GM21447 (cell line): ENCODE results near the gene AMBP.
"Not testable (repeated sequence)": the region's sequence is repeated elsewhere in the genome, so short reads cannot be mapped to it uniquely, and the experiment has no call there.

Experiments
- ATAC-seq: cut with Tn5 transposase; IDR thresholded peaks from one replicate; pipeline ENCODE4 v1.9.1; 2021; ENCODE audit not compliant: unreplicated experiment

AMBP gene

GRCh38 chr9:114053246-114054005 lies 24.7 kb downstream of the AMBP start:
- ATAC-seq = no peak

GRCh38 chr9:114051706-114052105 lies 26.4 kb downstream of the AMBP start:
- ATAC-seq = no peak

- no peak for ATAC-seq
These were observed 26.8 kb downstream of the AMBP start for GRCh38 chr9:114051281-114051680.

DNA sequence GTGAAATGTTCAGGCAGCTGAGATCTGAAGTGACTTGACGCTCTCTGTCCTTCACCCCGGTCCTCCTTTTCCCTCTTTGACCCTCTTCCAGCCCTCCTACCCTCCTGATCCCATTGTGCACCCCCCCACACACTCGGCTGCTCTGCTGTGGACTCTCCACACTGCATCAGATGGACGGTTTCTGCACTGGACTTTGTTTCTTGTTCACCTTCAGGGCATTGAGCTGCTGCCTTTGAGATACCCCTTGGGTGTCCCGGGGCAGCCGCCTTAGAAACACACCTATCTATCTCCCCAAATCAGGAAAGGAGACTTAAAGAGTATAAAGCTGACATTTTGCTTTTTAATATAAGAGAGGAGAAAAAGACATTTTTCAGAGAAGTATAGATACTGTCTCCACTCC lies 27.5 kb downstream of the AMBP start:
- ATAC-seq = no peak

DNA sequence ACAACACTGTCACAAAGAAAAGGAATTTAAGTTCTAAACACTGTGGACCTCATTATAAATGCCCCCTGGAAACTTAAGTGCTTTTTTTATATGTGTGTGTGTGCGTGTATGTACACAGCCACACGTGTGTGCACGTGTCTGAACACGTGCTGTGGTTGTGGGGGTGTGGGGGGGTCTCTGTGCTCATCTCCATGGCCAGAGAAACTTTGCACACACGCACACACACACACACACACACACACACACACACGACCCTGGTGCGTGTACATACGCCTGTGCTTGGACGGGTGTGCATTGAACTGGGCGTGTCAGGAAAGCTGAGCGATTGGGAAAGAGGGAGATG lies 27.9 kb downstream of the AMBP start:
- ATAC-seq = no peak

DNA sequence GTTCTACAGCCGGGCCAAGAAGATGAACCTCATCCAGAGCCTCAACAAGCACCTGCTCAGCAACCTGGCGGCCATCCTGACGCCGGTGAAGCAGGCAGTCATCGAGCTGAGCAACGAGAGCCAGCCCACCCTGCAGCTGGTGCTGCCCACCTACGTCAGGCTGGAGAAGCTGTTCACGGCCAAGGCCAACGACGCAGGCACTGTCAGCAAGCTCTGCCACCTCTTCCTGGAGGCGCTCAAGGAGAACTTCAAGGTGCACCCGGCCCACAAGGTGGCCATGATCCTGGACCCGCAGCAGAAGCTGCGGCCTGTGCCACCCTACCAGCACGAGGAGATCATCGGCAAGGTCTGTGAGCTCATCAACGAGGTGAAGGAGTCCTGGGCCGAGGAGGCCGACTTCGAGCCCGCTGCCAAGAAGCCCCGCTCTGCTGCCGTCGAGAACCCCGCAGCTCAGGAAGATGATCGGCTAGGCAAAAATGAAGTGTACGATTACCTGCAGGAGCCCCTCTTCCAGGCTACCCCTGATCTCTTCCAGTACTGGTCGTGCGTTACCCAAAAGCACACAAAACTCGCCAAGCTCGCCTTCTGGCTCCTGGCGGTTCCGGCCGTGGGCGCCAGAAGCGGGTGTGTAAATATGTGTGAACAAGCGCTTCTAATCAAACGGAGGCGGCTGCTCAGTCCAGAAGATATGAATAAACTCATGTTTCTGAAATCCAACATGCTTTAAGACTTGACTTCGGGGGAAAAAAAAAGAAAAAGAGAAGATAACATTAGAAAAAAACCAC lies 28.5 kb downstream of the AMBP start:
- ATAC-seq = no peak

- ATAC-seq = no peak
These were observed 29.3 kb downstream of the AMBP start for GRCh38 chr9:114048533-114049415.

GRCh38 chr9:114047717-114048116 lies 30.4 kb downstream of the AMBP start:
- no peak for ATAC-seq

DNA sequence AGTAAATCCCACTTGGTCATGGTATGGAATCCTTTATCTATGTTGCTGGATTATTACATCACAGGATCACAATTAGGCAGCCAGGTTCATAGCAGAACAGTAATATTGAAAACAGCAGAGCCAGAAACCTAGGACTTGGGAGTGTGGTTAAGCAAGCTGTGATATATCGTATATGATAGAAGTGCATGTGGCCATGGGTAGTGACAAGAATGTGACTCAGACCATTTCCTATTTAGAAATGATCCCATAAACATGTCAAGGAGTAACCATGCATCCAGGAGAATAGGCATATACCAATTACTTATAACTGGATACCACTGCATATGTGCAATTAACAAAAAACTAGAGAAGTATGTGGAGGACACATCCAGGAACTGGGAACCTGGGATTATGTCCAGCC lies 31.2 kb downstream of the AMBP start:
- no peak for ATAC-seq

- ATAC-seq = no peak
These were observed 31.8 kb downstream of the AMBP start for GRCh38 chr9:114046237-114046755.

DNA sequence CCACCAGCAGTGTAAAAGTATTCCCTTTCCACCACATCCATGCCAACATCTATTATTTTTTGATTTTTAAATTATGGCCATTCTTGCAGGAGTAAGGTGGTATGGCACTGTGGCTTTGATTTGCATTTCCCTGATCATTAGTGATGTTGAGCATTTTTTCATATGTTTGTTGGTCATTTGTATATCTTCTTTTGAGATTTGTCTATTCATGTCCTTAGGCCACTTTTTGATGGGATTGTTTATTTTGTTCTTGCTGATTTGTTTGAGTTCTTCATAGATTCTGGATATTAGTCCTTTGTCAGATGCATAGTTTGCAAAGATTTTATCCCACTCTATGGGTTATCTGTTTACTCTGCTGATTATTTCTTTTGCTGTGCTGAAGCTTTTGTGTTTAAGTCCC lies 34.4 kb downstream of the AMBP start:
- ATAC-seq = not testable (repeated sequence)

- no peak for ATAC-seq
These were observed 38.6 kb downstream of the AMBP start for GRCh38 chr9:114039484-114039883.

DNA sequence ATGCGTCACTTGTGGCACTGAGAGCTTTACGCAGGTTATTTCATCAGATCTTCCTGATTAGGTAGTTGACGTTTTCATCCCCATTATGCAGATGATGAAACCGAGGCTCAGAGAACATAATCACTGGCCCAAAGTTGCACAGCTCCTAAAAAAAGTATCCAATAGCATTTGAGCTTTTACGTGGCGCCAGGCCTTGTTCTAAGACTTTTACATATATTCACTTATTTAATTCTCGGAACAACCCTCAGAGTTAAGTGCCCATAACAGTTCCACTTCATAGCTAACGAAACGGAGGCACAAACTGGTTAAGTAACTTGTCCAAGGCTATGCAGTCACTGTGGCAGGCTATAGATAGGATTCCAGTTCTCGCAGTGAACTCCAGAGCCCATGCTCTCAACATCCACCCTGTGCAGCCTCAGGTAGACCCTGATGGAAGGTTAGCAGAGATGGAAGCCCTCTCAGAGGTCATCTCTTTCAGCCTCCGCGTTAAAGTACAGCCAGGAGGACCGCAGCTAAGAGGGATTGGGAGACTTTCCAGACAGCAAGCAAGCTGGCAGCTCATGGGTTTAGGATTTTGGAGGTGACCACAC lies 39.3 kb downstream of the AMBP start:
- no peak for ATAC-seq

- no peak for ATAC-seq
These were observed 40.0 kb downstream of the AMBP start for GRCh38 chr9:114037961-114038723.

DNA sequence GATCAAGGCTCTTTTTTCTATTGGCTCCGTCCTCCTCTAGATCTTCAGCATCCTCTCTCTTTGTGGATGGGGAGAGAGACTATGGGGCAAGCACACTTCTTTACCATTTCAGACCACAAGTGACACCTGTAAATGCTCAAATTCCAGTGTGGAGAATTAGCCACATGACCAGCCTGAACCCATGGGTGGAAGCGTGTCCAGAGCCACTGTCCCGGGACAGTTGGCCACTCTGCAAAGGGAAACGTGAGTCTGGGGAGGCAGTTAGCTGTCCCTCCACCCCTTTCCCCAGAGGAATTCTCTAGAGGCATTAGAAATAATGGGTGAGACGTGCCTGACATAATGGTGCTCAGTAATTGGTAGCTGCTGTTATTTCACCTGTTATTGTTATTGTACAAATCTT lies 40.9 kb downstream of the AMBP start:
- ATAC-seq = no peak

DNA sequence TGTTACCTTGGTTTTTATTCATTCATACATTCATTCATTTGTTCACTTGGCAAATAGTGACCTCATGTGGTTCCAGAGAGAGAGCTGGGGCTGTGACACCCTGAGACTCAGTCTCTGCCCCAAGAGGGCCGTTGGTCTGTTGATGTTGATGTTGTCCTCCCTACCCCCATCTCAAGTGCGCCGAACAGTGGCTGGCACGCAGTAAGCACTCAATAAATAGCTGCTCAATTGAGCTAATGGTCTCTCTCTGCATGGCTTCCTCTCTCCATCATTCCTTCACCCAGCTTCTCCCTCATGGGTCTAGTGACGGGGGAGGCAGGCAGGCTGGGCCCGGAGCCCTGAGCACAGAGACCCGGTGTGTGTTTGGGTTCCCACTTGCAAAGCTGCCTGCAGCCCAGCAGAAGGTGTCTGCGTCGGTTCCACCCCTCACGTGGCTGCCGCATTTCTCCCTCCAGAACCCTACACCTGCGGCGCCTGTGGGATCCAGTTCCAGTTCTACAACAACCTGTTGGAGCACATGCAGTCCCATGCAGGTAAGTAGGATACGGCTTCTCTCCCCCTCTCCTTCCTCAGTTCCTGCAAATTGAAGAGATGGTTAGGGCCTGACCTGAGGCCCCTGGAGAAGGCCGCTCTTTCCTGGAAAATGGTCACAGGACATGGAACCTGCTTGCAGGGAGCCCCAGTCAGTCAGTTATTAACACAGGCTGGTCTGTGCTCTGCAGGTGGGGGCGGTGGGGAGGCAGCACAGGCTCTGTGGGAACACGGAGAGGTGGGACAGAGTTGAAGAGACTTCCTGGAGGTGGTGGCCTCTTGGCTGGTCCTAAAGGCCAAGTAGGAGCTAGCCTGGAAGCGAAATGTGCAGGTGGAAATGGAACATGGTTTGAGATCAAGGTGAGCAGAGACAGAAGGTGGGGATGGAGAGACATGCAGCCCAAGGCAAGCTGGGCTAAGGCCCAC lies 42.0 kb downstream of the AMBP start:
- no peak for ATAC-seq

- ATAC-seq = no peak
These were observed 42.8 kb downstream of the AMBP start for GRCh38 chr9:114035221-114035844.

DNA sequence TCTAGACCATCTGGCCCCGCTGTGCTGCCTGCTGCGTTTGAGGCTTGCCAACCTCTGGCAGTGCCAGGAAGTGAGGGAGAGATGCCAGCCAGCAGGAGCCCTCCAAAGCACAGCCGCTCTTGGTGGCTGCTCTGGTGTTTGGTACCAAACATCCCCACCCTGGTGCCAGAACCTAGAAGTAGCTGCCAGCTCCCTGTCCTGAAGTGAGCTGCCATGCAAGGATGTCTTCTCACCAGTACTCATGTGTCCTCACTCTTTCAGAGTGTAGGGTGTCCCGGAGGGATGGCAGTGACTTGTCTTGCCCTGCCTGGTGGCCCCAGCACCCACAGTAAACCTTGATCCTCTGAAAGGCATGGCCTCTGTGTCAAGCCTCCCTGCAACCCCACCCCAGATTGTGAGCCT lies 43.4 kb downstream of the AMBP start:
- no peak for ATAC-seq

DNA sequence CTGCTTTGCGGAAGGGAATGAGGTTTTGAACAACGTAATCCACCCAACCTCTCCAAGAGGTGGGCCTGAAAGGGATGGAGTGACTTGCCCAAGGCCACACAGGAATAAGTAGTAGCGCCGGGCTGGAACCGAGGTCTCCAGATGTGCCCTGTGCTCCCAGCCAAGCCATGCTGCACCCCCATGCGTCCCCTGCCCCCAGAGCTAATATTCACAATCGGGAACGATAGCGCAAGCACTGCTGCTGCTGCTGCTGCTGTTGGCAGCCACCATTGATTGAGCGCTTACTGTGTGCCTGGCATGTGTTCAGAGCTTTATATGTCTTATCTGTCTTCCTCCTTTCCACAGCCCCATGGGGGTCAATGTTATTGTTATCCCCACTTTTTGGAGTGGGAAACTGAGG lies 43.9 kb downstream of the AMBP start:
- no peak for ATAC-seq
